Measurements from ENCODE around the gene PSD2.

Gene PSD2

DNA sequence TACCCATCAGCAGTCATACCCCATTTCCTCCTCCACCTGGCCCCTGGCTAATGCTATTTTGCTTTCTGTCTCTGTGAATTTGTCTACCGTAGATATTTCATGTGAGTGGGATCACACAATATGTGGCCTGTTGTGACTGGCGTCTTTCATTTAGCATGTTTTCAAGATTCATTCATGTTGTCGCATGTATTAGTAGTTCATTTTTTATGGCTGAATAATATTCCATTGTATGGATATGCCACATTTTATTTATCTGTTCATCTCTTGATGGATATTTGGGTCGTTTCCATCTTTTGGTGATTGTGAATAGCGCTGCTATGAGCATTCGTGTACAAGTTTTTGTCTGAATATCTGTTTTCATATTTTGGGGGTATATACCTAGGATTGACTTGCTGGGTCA, 33.9 kb downstream of the PSD2 start:
- ATAC-seq (replicated peaks; ENCODE audit: extremely low read depth, poor library complexity, severe bottlenecking) = no peak
- Mint-ChIP-seq H3K4me3 (no peak overlapping the region), H3K27ac (ENCODE audit: low read depth) (no peak overlapping the region), H3K36me3 (ENCODE audit: insufficient read depth) (no peaks in the 10 kb centered on the region), H3K9me3 (no peaks in the 10 kb centered on the region), H3K27me3 (no peaks in the 10 kb centered on the region), H3K4me1 (no peaks in the 10 kb centered on the region)
- no peak for DNase-seq (ENCODE audit: low spot score in 2 of 2)

DNA sequence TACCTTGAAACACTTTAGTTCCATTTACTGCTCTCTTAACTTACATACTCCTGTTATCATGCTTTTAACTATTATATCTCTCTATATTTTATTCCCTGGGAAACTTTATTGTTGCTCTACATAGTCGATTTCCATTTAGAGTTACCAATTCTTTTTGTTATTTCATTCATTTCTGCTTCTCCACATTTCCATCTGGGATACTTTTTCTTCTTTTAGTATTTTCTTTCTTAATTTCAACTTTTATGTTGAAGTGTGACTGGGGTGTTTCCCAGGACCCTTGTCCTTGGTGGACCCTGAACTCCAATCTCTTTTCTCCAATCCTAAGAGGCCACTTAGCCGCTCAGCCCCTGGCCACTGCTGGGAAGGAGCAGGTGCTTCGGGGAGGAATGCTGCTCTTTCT, 36.0 kb downstream of the PSD2 start:
- Mint-ChIP-seq H3K9me3 (no peaks in the 10 kb centered on the region), H3K27me3 (peaks cover 13% of the 10 kb centered on the region), H3K4me3 (no peak overlapping the region), H3K4me1 (no peaks in the 10 kb centered on the region), H3K36me3 (ENCODE audit: insufficient read depth) (no peaks in the 10 kb centered on the region), H3K27ac (ENCODE audit: low read depth) (no peak overlapping the region)
- ATAC-seq (replicated peaks; ENCODE audit: extremely low read depth, poor library complexity, severe bottlenecking) (no peak), DNase-seq (ENCODE audit: low spot score in 2 of 2) (no peak)

DNA sequence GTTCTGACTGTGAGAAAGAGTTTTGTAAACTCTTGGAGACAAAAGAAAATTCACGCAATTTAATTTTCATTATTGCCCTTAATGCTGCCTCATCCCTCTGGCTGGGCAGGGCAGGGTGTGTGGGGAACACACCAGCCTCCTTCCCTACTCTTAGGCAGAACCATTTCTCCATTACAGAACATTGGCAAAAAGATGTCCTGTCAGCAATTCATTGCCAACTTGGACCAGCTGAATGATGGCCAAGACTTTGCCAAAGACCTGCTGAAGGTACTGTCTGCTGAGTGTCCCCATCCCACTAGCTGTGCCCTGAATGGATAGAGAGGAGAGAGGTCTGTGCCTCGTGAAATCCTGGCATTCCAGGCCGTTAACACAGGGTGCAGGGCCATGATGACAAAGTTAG, 37.9 kb downstream of the PSD2 start:
- Mint-ChIP-seq H3K9me3 (no peaks in the 10 kb centered on the region), H3K4me3 (no peak overlapping the region), H3K4me1 (no peaks in the 10 kb centered on the region), H3K27me3 (peaks cover 14% of the 10 kb centered on the region), H3K36me3 (ENCODE audit: insufficient read depth) (no peaks in the 10 kb centered on the region), H3K27ac (ENCODE audit: low read depth) (no peak overlapping the region)
- DNase-seq (ENCODE audit: low spot score in 2 of 2) = no peak
- ATAC-seq (replicated peaks; ENCODE audit: extremely low read depth, poor library complexity, severe bottlenecking) = no peak

DNA sequence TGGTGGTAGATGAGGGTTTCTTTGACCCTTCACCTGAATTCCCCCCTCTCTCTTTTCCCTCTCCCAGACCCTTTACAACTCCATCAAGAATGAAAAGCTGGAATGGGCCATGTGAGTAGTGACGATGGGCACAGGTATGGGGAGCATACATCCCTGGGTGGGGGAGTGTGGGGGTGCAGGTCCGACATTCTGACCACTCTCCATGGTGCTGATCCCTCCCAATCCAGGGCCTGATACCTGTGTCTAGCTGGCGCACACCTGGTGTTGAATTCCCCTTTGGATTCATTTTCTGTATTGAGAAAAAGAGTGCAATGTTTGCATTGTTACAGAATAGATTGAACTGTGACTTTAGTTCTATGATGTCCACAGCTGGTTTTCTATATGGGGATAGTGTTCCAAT, 40.0 kb downstream of the PSD2 start:
- no peak overlapping the region for H3K27ac Mint-ChIP-seq (ENCODE audit: low read depth)
- peaks cover 14% of the 10 kb centered on the region for H3K27me3 Mint-ChIP-seq
- H3K4me1 Mint-ChIP-seq = no peaks in the 10 kb centered on the region
- no peak overlapping the region for H3K4me3 Mint-ChIP-seq
- no peak for DNase-seq (ENCODE audit: low spot score in 2 of 2)
- no peaks in the 10 kb centered on the region for H3K9me3 Mint-ChIP-seq
- no peaks in the 10 kb centered on the region for H3K36me3 Mint-ChIP-seq (ENCODE audit: insufficient read depth)
- ATAC-seq (replicated peaks; ENCODE audit: extremely low read depth, poor library complexity, severe bottlenecking) = no peak

DNA sequence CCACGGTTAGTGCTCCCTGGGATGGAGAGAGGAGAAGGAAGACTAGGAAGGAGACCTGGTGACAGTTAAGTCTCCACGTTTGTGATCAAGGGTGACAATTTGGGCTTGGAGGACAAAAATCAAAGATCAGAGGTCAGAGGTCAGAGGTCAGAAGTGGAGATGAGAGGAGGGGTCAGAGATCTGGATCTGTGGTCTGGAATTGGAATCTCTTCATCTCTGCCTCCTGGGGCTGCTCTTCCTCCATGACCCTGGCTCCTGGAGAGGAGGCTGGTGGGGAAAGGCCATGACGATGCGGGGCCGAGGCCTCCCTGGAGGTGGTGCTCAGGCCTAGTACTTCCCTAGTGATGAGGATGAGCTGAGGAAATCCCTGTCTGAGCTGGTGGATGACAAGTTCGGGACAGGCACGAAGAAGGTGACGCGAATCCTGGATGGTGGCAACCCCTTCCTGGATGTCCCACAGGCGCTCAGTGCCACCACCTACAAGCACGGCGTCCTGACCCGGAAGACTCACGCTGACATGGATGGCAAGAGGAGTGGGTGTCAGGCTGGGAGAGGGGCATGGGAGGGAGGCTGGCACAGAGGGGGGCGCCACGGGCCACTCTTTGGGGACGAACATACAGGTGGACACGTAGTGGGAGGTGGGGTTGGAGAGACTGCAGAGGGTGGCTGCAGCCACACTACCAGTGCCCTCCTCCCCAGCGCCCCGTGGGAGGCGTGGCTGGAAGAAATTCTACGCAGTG, 41.0 kb downstream of the PSD2 start:
- H3K36me3 Mint-ChIP-seq (ENCODE audit: insufficient read depth) = no peaks in the 10 kb centered on the region
- ATAC-seq (replicated peaks; ENCODE audit: extremely low read depth, poor library complexity, severe bottlenecking) (no peak), DNase-seq (ENCODE audit: low spot score in 2 of 2) (no peak)
- no peaks in the 10 kb centered on the region for H3K4me1 Mint-ChIP-seq
- H3K4me3 Mint-ChIP-seq = no peak overlapping the region
- H3K27ac Mint-ChIP-seq (ENCODE audit: low read depth) = no peak overlapping the region
- H3K9me3 Mint-ChIP-seq = no peaks in the 10 kb centered on the region
- peaks cover 14% of the 10 kb centered on the region for H3K27me3 Mint-ChIP-seq

DNA sequence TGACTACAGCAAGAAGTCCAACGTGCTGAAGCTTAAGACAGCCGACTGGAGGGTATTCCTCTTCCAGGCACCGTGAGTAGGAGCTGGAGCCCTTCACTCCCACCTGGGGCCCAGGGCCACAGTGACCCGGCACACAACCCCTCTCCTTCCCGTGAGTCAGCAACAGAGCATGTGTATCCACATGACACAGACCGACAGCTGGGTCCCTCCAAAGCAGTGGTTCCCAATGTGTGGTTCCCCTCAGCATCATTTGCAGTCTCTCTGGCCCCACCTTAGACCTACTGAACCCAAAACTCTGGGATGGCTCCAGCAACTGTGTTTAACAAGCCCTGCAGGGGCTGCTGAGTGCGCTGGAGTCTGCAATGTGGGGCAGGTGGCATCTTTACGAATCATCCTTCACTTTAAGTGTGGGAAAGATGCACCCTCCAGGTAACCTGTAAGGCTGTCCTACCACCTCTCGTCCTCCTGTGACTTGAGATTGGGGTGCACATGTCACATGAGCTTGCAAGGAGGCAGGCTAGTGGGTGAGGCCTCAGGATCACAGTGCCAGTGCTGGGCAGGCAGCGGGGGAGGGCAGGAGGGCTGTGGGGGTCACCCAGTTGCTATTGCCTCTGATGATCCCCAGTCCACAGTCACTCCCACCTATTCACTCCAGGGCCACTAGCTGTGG, 42.2 kb downstream of the PSD2 start:
- no peak overlapping the region for H3K4me3 Mint-ChIP-seq
- H3K27ac Mint-ChIP-seq (ENCODE audit: low read depth) = no peak overlapping the region
- H3K4me1 Mint-ChIP-seq = no peaks in the 10 kb centered on the region
- H3K9me3 Mint-ChIP-seq = no peaks in the 10 kb centered on the region
- ATAC-seq (replicated peaks; ENCODE audit: extremely low read depth, poor library complexity, severe bottlenecking) (no peak), DNase-seq (ENCODE audit: low spot score in 2 of 2) (no peak)
- no peaks in the 10 kb centered on the region for H3K36me3 Mint-ChIP-seq (ENCODE audit: insufficient read depth)
- H3K27me3 Mint-ChIP-seq = peaks cover 19% of the 10 kb centered on the region

DNA sequence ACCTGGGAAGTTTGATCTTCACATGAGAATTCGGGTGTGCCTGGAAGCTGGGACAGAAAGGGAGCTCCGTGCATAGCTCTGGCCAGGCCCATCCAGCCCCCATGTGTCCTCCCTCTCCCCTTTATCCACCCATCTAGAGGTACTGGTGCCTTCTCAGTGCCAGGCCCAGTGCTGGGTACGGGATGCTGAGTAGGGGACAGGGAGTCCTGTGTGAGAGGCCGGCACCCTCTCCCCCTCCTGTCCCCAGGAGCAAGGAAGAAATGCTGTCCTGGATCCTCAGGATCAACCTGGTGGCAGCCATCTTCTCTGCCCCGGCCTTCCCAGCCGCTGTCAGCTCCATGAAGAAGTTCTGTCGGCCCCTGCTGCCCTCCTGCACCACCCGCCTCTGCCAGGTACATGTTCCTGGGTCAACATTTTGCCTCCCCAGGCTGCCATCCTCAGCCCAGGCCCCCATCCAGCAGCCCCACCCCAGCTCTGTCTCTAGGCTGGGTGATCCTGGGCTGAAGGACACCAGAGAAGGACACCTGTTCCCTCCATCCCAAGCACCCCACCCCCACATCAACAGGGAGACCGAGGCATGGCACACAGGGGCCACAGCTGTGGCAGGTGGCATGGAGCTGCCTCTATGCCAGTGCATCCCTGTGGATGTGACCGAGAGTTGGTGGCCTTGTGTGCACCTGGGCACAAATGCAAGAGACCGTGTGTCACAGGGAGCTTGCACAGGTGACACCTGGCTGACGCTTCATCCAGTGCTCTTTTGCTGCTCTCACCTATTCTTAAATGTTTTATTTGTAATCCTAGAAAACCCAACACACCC, 43.0 kb downstream of the PSD2 start:
- no peak for ATAC-seq (replicated peaks; ENCODE audit: extremely low read depth, poor library complexity, severe bottlenecking)
- Mint-ChIP-seq H3K36me3 (ENCODE audit: insufficient read depth) (no peaks in the 10 kb centered on the region), H3K9me3 (no peaks in the 10 kb centered on the region), H3K4me1 (no peaks in the 10 kb centered on the region), H3K27ac (ENCODE audit: low read depth) (no peak overlapping the region), H3K27me3 (peaks cover 27% of the 10 kb centered on the region), H3K4me3 (no peak overlapping the region)
- no peak for DNase-seq (ENCODE audit: low spot score in 2 of 2)

DNA sequence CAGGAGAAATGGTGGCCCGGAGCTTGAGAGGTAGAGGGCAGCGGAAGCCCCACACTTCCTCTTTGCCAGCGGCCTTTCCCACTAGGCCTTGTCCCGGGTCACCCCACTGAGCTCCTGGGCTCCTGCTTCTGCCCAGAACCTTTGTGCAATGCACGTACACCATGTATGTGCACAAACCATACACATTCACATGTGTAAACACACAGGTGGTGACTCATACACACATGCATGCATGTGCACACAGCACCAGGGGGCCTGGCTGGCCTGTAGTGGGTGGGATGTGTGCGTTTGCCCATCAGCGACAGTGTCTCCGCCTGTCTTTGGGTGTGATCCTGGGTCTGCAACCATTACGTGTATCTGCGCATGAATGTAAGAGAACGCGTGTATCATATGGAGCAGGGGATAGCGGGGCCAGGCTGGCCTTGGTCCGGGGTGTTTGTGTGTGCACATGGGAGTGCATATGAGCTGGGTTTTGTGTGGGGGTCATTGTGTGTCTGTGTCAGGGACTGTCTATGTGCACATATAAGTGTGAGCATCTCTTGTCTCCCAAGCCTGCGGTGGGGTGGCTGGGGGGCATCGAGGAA, 43.7 kb downstream of the PSD2 start:
- Mint-ChIP-seq H3K36me3 (ENCODE audit: insufficient read depth) (no peaks in the 10 kb centered on the region), H3K4me1 (peaks cover under 1% of the 10 kb centered on the region), H3K27me3 (peaks cover 30% of the 10 kb centered on the region), H3K27ac (ENCODE audit: low read depth) (no peak overlapping the region), H3K4me3 (no peak overlapping the region), H3K9me3 (no peaks in the 10 kb centered on the region)
- ATAC-seq (replicated peaks; ENCODE audit: extremely low read depth, poor library complexity, severe bottlenecking) (no peak), DNase-seq (ENCODE audit: low spot score in 2 of 2) (no peak)

DNA sequence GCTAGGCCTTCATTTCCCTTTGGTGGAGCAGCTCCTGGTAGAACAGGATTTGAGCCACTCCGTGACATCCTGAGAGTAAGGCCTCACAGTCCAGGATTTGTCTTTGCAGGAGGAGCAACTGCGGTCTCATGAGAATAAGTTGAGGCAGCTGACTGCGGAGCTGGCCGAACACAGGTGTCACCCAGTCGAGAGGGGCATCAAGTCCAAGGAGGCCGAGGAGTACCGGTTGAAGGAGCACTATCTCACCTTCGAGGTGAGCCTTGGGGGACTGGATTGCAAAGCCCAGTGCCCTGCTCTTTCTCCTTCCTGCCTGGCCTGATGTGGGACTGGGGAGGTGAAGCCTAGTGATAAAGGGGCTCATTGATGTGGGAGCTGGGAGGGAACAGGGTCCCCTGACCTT, 44.3 kb downstream of the PSD2 start:
- H3K36me3 Mint-ChIP-seq (ENCODE audit: insufficient read depth) = no peaks in the 10 kb centered on the region
- no peak overlapping the region for H3K4me3 Mint-ChIP-seq
- ATAC-seq (replicated peaks; ENCODE audit: extremely low read depth, poor library complexity, severe bottlenecking) = no peak
- no peak overlapping the region for H3K27ac Mint-ChIP-seq (ENCODE audit: low read depth)
- no peak for DNase-seq (ENCODE audit: low spot score in 2 of 2)
- H3K4me1 Mint-ChIP-seq = peaks cover 6% of the 10 kb centered on the region
- no peaks in the 10 kb centered on the region for H3K9me3 Mint-ChIP-seq
- H3K27me3 Mint-ChIP-seq = peaks cover 36% of the 10 kb centered on the region

DNA sequence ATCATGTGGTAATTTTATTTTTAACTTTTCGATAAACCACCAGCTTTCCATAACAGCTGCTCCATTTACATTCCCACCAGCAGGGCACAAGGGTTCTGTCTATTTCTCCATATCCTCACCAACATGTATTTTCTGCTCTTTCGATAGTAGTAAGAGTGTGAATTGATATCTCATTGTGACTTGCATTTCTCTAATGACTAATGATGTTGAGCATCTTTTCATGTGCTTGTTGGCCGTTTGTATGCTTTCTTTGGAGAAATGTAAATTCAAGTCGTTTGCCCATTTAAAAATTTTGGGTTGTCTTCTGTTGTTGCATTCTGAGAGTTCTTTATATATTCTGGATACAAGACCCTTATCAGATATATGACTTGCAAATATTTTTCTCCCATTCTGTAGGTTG, 45.9 kb downstream of the PSD2 start:
- Mint-ChIP-seq H3K9me3 (no peaks in the 10 kb centered on the region), H3K27ac (ENCODE audit: low read depth) (no peak overlapping the region), H3K4me3 (no peak overlapping the region), H3K27me3 (peaks cover 35% of the 10 kb centered on the region), H3K4me1 (peaks cover 6% of the 10 kb centered on the region), H3K36me3 (ENCODE audit: insufficient read depth) (no peaks in the 10 kb centered on the region)
- ATAC-seq (replicated peaks; ENCODE audit: extremely low read depth, poor library complexity, severe bottlenecking) (no peak), DNase-seq (ENCODE audit: low spot score in 2 of 2) (no peak)

DNA sequence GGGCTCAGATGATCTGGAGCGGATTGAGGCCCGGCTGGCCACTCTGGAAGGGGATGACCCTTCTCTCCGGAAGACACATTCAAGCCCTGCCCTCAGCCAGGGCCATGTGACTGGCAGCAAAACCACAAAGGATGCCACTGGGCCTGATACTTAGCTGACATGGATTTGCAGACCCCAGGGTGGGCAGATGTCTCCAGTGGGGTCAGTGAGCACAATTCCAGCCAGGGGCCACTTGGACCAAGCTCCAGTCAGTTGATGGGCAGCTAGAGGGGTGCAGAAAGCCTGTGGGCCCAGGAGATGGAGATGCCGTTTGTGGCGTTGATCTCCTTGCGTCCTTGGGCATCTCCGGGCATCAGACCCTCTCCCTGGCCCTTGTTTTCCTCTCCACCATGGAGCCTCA, 46.7 kb downstream of the PSD2 start:
- Mint-ChIP-seq H3K27ac (ENCODE audit: low read depth) (no peak overlapping the region), H3K4me3 (no peak overlapping the region), H3K27me3 (peaks cover 33% of the 10 kb centered on the region), H3K4me1 (peaks cover 7% of the 10 kb centered on the region), H3K36me3 (ENCODE audit: insufficient read depth) (peaks cover 2% of the 10 kb centered on the region), H3K9me3 (no peaks in the 10 kb centered on the region)
- no peak for DNase-seq (ENCODE audit: low spot score in 2 of 2)
- ATAC-seq (replicated peaks; ENCODE audit: extremely low read depth, poor library complexity, severe bottlenecking) = no peak

DNA sequence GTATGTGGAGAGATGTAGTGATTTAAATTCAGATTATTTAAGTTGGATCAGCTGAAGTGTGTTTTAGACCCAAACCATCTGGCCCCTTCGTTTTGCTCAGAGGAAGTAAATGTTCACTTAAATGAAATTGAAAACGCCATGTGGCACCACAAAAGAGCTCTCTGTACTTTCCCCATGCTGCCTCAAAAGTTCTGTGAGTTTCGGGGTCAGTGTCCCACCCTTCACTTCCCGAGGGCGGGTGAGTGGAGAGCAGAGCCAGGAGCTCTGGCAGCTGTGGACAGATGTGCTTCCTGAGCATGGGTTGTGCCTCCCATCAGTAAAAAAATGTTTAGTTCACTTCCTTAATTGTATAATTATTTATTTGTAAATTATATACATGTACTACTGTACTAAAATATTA, 48.4 kb downstream of the PSD2 start:
- DNase-seq (ENCODE audit: low spot score in 2 of 2) = no peak

More for the DNA sequence above, 48.4 kb downstream of the PSD2 start:
- ATAC-seq (replicated peaks; ENCODE audit: extremely low read depth, poor library complexity, severe bottlenecking) = no peak
- H3K4me1 Mint-ChIP-seq = peaks cover 16% of the 10 kb centered on the region
- no peak overlapping the region for H3K4me3 Mint-ChIP-seq
- no peaks in the 10 kb centered on the region for H3K9me3 Mint-ChIP-seq
- peaks cover 33% of the 10 kb centered on the region for H3K27me3 Mint-ChIP-seq
- H3K27ac Mint-ChIP-seq (ENCODE audit: low read depth) = no peak overlapping the region
- H3K36me3 Mint-ChIP-seq (ENCODE audit: insufficient read depth) = peaks cover 5% of the 10 kb centered on the region

All from central memory CD8-positive, alpha-beta T cell (primary cell).